Activated CD4-positive, alpha-beta memory T cell treated with anti-CD3 and anti-CD28 coated beads for 36 hours (primary cell): ENCODE data around the gene GLI3. TPM values are rescaled to one million over a fixed set of nuclear protein-coding genes. Genes with fewer than 3 reads are reported as not detected.

Experiments used
- CTCF ChIA-PET: fragments of 350-600 bp; sonication (Branson Sonifier 250); formaldehyde crosslinking; loops from one replicate; lab custom pipeline; 2021; ENCODE audit warnings: antibody characterized with exemption, inconsistent platforms; lab: Charles Lee
- POLR2A ChIA-PET: fragments of 350-600 bp; sonication (Branson Sonifier 250); formaldehyde crosslinking; loops from one replicate; lab custom pipeline; 2021; ENCODE audit warnings: antibody characterized with exemption; lab: Charles Lee
- DNase-seq: peaks from one replicate; pipeline ENCODE4 v3.0.0-alpha.2; 2020
- H3K27ac Mint-ChIP-seq: one replicate; pipeline ENCODE4 v1.8.0; 2021; ENCODE audit warnings: mixed read lengths
- H3K27me3 Mint-ChIP-seq: one replicate; pipeline ENCODE4 v1.8.0; 2021; ENCODE audit warnings: mixed read lengths
- H3K36me3 Mint-ChIP-seq: one replicate; pipeline ENCODE4 v1.8.0; 2021; ENCODE audit warnings: mixed read lengths
- H3K4me1 Mint-ChIP-seq: one replicate; pipeline ENCODE4 v1.8.0; 2021; ENCODE audit warnings: low read depth, mixed read lengths
- H3K4me3 Mint-ChIP-seq: one replicate; pipeline ENCODE4 v1.8.0; 2021; ENCODE audit warnings: mild to moderate bottlenecking, mixed read lengths
- H3K9me3 Mint-ChIP-seq: one replicate; pipeline ENCODE4 v1.8.0; 2021; ENCODE audit warnings: mixed read lengths
- intact Hi-C: fragments of 100-400 bp; cut with micrococcal nuclease; formaldehyde crosslinking; loops from one replicate; pipeline ENCODE4 v1.15.1; 2023
- total RNA-seq, 2 experiments: library from RNA; stranded (reverse); gene quantifications; one replicate each; pipeline ENCODE4 v1.2.3, GENCODE V29; 2021

GLI3 gene
- total RNA-seq, 2 experiments from 2014 or later = 0.02 TPM; not detected in 1

DNA sequence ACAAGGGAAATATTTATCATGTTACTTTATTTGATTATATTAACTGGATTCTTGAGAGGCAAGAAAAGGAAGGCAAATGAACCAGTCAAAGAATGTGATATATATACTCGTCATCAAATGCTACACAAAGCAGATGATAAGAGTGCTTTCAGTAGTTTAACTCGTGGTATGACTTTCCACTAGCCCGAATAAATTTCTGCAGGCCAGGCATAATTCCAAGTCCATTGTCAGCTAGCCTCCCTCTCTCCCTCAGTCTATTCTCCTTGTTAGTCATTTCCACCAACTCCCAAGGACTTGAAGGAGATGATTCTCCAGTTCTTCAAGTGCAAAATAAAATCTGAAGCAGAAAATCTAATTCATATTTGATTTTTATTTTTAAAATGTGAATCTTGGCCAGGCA is 190.5 kb downstream of the GLI3 start:
- ChIA-PET POLR2A (no interaction called here), CTCF (no interaction called here)
- H3K4me3 Mint-ChIP-seq = no peak overlapping the region
- H3K4me1 Mint-ChIP-seq = no peaks in the 10 kb centered on the region
- no peaks in the 10 kb centered on the region for H3K36me3 Mint-ChIP-seq
- no peak overlapping the region for H3K27ac Mint-ChIP-seq
- peaks cover 6% of the 10 kb centered on the region for H3K27me3 Mint-ChIP-seq
- intact Hi-C loops = no loop called here
- H3K9me3 Mint-ChIP-seq = no peaks in the 10 kb centered on the region
- DNase-seq = no peak

DNA sequence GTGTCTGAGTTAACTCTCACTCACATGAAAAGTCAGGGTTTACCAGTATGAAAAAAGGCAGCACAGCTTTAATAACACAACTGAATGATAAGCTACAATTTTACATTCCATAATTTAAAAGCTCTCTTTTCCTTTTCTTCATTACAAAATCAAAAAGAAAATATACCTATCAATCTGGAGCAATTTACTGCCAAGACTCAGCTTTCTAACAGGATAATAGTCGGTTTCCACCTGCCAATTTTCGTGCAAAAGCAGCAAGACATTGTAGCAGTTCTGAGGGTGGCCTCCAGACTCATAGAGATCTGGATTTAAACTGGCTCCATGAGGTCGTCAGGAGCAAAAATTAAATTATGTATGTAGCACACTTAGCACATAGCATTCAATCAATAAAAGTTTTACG is 191.0 kb downstream of the GLI3 start:
- ChIA-PET CTCF (no interaction called here), POLR2A (no interaction called here)
- no peak for DNase-seq
- no peaks in the 10 kb centered on the region for H3K9me3 Mint-ChIP-seq
- H3K4me1 Mint-ChIP-seq = no peaks in the 10 kb centered on the region
- H3K27ac Mint-ChIP-seq = no peak overlapping the region
- intact Hi-C loops = no loop called here
- H3K27me3 Mint-ChIP-seq = peaks cover 6% of the 10 kb centered on the region
- no peak overlapping the region for H3K4me3 Mint-ChIP-seq
- H3K36me3 Mint-ChIP-seq = no peaks in the 10 kb centered on the region

DNA sequence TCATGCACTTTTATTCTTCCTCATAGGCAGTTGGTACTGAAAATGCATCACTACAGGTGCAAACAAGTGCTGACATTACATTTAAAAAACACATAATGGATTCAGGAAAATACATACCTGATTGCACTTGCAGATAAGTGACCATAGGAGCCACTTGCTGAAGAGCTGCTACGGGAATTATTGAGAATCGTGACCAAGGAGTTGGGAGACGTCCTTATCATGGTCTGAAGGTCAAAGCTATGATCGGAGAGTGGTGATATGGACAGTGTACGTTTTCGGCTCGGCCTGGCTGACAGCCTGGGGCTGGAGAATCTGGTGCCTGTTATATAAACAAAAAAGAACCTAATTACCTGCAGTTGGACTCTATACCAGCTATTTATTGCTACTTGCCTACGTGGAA is 197.1 kb downstream of the GLI3 start:
- Mint-ChIP-seq H3K9me3 (no peaks in the 10 kb centered on the region), H3K4me3 (no peak overlapping the region), H3K4me1 (no peaks in the 10 kb centered on the region), H3K36me3 (no peaks in the 10 kb centered on the region), H3K27ac (no peak overlapping the region), H3K27me3 (peaks cover 3% of the 10 kb centered on the region)
- ChIA-PET POLR2A (no interaction called here), CTCF (no interaction called here)
- intact Hi-C loops = no loop called here
- DNase-seq = no peak

DNA sequence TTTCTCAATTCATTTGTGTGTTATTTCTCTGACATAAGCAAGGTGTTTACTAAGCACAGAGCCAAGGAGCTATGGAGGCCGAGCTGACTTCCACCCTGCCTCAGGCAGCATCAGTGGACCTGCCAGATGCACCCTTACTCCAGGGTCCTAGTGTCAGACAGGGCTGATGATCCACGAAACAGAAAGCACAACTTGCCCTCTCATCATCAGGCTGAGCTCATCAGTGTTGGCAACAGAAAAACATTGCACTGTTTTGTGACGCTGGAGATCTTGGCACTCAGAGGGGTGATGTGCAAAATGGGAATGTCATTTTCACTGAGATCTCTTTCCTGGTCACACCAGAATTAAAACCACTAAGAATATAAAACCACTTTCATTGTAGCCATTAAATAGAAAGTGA is 201.8 kb downstream of the GLI3 start:
- no peaks in the 10 kb centered on the region for H3K27me3 Mint-ChIP-seq
- intact Hi-C loops = no loop called here
- H3K9me3 Mint-ChIP-seq = no peaks in the 10 kb centered on the region
- no peaks in the 10 kb centered on the region for H3K4me1 Mint-ChIP-seq
- no peaks in the 10 kb centered on the region for H3K36me3 Mint-ChIP-seq
- POLR2A ChIA-PET = no interaction called here
- H3K4me3 Mint-ChIP-seq = no peak overlapping the region
- DNase-seq = no peak
- CTCF ChIA-PET = no interaction called here
- no peak overlapping the region for H3K27ac Mint-ChIP-seq

DNA sequence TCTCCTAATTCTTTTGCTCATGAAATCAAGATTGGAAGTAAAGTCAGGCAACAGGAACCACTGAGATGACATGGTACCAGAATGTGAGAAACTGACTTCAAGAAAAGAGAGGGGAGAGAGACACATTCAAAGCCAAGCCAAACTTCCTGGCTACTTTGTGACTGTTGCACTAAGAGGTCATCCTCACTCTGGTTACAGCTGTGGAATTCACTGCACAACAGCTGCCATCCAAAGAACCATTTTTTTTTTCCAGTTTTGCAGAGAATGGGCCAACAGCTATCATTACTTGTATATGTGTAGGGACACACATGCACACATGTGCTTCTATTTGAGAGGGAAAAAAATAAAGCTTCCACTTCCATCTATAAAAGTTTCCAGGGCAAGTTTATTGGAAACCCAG is 203.5 kb downstream of the GLI3 start:
- POLR2A ChIA-PET = no interaction called here
- no peaks in the 10 kb centered on the region for H3K9me3 Mint-ChIP-seq
- H3K27ac Mint-ChIP-seq = no peak overlapping the region
- no peaks in the 10 kb centered on the region for H3K27me3 Mint-ChIP-seq
- H3K4me3 Mint-ChIP-seq = no peak overlapping the region
- DNase-seq = no peak
- intact Hi-C loops = no loop called here
- CTCF ChIA-PET = no interaction called here
- H3K4me1 Mint-ChIP-seq = no peaks in the 10 kb centered on the region
- H3K36me3 Mint-ChIP-seq = no peaks in the 10 kb centered on the region

DNA sequence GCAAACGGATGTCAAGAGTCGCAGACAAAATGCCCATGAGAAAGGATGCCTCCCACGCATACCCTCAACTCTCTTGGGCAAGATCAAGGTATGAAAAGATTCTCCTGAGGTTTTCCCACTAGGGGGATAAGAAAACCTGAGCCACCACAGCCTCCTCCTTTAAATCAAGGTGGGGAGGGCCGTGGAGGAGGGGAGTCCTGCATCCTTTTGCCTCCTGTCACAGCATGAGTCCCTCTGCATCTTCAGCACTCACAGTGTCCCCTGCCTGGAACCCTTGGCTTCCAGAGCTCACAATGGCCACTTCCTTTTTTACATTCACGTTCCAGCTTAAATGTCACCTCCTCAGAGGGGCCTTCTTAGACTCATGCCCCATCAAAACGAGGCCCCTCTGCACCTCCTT is 207.6 kb downstream of the GLI3 start:
- Mint-ChIP-seq H3K36me3 (no peaks in the 10 kb centered on the region), H3K27ac (no peak overlapping the region), H3K4me1 (no peaks in the 10 kb centered on the region), H3K4me3 (no peak overlapping the region), H3K9me3 (no peaks in the 10 kb centered on the region), H3K27me3 (peaks cover 2% of the 10 kb centered on the region)
- CTCF ChIA-PET = no interaction called here
- no peak for DNase-seq
- intact Hi-C loops = no loop called here
- POLR2A ChIA-PET = no interaction called here

DNA sequence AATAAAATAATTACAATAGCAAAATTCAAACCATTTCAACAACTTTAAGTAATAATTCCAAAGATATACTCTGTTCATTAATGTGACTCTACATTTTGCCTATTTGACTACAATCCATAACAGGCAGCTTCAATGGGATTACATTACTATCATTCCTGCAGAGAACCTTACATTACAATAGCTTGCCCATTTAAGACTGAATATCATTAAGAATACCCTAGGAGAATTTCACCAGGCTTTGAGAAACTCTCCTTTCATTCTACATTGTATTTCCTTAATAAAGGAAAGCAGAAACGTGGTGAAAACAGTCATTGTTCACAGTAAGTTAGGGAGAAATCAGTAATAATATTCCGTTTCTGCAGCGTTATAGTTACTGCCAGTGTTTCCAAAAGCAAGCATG is 209.5 kb downstream of the GLI3 start:
- no peaks in the 10 kb centered on the region for H3K9me3 Mint-ChIP-seq
- no peaks in the 10 kb centered on the region for H3K4me1 Mint-ChIP-seq
- ChIA-PET POLR2A (no interaction called here), CTCF (no interaction called here)
- no peak for DNase-seq
- peaks cover 2% of the 10 kb centered on the region for H3K27me3 Mint-ChIP-seq
- intact Hi-C loops = no loop called here
- no peak overlapping the region for H3K27ac Mint-ChIP-seq
- no peaks in the 10 kb centered on the region for H3K36me3 Mint-ChIP-seq
- no peak overlapping the region for H3K4me3 Mint-ChIP-seq

DNA sequence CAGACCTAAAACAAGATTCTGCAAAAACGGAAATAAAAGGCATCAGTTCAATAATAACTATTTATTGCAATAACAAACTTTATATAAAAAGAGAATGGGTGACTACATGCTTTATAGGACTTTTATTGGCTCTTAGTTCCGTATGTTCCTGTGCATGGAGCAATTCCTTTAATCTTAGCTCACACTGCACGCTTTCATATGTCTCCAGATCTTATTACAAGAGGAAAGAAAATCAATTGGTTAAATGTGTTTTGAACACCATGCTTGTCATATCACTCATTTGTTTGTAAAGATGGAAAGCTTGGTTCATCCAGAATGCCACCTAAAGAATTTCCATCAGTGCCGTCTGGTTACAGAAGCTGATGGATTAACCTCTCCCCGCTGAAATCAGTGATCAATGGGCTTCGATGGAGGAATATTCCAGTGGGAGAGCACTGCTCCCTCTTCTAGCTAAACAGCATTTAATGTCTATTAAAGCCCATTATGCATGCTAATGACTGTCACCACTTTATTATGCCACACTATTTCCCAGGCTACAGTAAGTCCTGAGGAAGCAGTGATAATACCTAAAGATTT is 210.3 kb downstream of the GLI3 start:
- ChIA-PET CTCF (interaction anchor here (1.4 kb wide), 1 partner anchor 86 kb away, joined by 4 read pairs; no protein-coding TSS in a partner anchor), POLR2A (no interaction called here)
- Mint-ChIP-seq H3K36me3 (no peaks in the 10 kb centered on the region), H3K27me3 (peaks cover 2% of the 10 kb centered on the region), H3K4me1 (no peaks in the 10 kb centered on the region), H3K27ac (no peak overlapping the region), H3K9me3 (no peaks in the 10 kb centered on the region), H3K4me3 (no peak overlapping the region)
- no peak for DNase-seq
- intact Hi-C loops = no loop called here

DNA sequence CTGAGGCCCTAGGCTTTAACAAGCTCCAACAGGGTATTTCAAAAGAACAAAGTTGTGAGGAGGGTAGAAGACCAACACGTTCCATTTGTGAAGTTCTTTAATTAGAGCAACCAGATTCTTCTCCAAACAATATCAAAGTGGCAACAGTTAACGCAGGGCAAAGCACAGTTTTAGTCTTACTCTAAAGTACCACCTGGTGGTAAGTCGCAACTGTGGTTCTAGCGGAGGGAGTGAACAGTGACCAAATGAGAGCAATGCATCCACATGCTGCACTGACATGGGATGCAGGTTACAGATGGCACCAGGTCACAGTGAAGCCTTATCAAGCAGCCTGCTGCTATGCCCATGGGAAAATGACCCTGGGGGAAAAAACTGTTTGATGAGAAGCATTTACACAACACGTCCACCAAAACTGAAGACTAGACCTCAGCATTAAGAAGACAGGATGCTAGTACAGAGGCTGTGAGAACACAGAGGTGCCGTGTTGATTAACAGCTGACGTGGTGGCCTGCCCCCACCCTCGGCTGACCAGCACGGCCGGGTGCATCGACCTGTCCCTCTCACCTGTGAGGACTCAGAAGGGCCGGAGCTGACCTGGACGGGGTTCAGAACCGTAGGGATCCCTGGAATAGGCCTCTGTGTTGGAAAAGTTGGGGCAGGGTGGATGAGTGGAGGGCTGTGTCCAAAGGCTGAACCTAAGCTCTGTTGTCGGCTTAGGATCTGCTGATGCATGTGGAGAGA is 211.2 kb downstream of the GLI3 start:
- H3K4me3 Mint-ChIP-seq = no peak overlapping the region
- H3K4me1 Mint-ChIP-seq = no peaks in the 10 kb centered on the region
- peaks cover 5% of the 10 kb centered on the region for H3K27me3 Mint-ChIP-seq
- H3K36me3 Mint-ChIP-seq = no peaks in the 10 kb centered on the region
- no peak overlapping the region for H3K27ac Mint-ChIP-seq
- DNase-seq = no peak
- no peaks in the 10 kb centered on the region for H3K9me3 Mint-ChIP-seq
- CTCF ChIA-PET = interaction anchor here (1.4 kb wide), 1 partner anchor 85 kb away, joined by 4 read pairs; no protein-coding TSS in a partner anchor
- intact Hi-C loops = no loop called here
- POLR2A ChIA-PET = no interaction called here

DNA sequence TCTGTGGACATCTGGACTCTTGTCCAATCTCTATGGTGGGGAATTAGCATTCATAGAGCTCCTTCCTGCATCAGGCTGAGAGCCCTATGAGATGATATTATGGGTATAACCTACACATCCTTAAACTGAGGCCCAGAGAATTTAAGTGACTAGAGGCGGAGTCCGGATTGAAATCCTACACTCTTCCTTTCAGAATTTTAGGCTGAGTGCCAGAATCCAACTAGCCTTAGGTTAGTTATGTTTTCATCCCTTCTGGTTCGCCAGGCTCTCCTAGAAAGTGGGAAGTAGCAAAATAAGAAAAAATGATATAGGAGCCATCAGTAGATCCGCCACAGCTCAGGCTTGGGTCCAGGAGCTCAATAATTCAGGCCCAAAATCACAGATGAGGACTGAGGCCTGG is 212.5 kb downstream of the GLI3 start:
- intact Hi-C loops = no loop called here
- Mint-ChIP-seq H3K4me3 (no peak overlapping the region), H3K9me3 (no peaks in the 10 kb centered on the region), H3K4me1 (no peaks in the 10 kb centered on the region), H3K27me3 (peaks cover 5% of the 10 kb centered on the region), H3K36me3 (no peaks in the 10 kb centered on the region), H3K27ac (no peak overlapping the region)
- CTCF ChIA-PET = no interaction called here
- DNase-seq = no peak
- POLR2A ChIA-PET = no interaction called here

DNA sequence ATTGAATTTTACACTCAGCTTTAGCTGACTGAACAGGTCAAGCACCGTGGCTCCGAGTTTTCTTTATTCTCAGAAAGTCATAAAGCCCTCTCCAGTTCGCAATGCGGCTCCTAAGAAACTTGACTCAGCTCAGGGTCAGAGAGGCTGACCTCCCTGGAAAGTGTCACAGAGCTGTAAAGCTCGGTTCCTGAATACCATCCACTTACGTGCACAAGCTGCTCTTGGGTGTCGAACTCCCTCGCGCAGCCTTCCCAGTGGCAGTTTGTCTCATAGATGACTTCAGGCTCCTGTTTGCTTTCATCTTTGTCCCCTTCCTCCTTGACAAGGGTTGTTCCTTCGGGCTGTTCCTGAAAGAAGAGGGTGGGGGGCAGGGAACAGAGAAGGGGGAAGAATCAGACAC is 213.7 kb downstream of the GLI3 start:
- peaks cover 5% of the 10 kb centered on the region for H3K27me3 Mint-ChIP-seq
- DNase-seq = no peak
- H3K9me3 Mint-ChIP-seq = no peaks in the 10 kb centered on the region
- H3K4me3 Mint-ChIP-seq = no peak overlapping the region
- ChIA-PET POLR2A (no interaction called here), CTCF (no interaction called here)
- H3K27ac Mint-ChIP-seq = no peak overlapping the region
- intact Hi-C loops = no loop called here
- no peaks in the 10 kb centered on the region for H3K36me3 Mint-ChIP-seq
- H3K4me1 Mint-ChIP-seq = no peaks in the 10 kb centered on the region

DNA sequence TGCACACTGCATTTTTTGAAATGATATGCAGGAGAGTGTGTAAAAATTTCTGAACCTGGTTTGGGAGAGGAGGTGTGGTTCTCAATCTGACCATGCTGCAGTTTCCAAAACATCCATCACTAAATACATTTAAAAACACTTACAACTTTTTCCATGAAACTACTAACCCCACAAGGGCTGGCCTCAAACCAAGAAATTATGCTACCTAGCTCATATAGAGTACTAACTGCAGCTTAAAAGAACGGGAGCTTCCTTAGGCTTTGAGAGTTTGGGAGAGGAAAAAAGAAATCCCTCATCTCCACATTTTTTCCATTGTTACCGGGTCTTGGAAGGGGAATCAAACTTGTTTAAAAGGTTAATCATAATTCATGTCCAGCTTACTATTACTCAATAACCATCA is 214.2 kb downstream of the GLI3 start:
- no peaks in the 10 kb centered on the region for H3K36me3 Mint-ChIP-seq
- no peaks in the 10 kb centered on the region for H3K9me3 Mint-ChIP-seq
- intact Hi-C loops = no loop called here
- peaks cover 7% of the 10 kb centered on the region for H3K27me3 Mint-ChIP-seq
- no peak overlapping the region for H3K4me3 Mint-ChIP-seq
- H3K27ac Mint-ChIP-seq = no peak overlapping the region
- H3K4me1 Mint-ChIP-seq = no peaks in the 10 kb centered on the region
- no peak for DNase-seq
- CTCF ChIA-PET = no interaction called here
- POLR2A ChIA-PET = no interaction called here

DNA sequence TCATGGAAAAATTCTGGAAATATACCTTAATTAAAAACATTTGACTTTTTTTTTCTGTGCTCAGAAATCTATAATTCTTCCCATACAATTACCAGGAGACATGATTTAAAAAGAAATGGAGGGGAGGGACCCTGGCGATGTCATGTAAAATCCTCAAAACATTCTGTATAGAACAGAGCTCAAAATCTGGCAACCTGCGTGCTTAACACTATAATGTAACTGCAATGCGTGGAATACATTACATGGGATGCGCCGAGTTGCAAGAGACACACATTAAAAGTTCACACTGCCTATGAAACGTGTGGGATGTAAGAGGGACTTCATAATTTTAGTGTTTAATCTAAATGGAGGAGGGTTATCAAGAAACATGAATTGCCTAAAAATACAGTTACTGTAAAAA is 215.0 kb downstream of the GLI3 start:
- POLR2A ChIA-PET = no interaction called here

More for the DNA sequence above, 215.0 kb downstream of the GLI3 start:
- Mint-ChIP-seq H3K9me3 (no peaks in the 10 kb centered on the region), H3K27me3 (peaks cover 10% of the 10 kb centered on the region), H3K27ac (no peak overlapping the region), H3K36me3 (no peaks in the 10 kb centered on the region), H3K4me1 (no peaks in the 10 kb centered on the region), H3K4me3 (no peak overlapping the region)
- intact Hi-C loops = no loop called here
- DNase-seq = no peak
- CTCF ChIA-PET = no interaction called here
